HG03095 (cell line): Measurements from ENCODE around the gene FBXO4.
"Not testable (repeated sequence)": the region's sequence is repeated elsewhere in the genome, so short reads cannot be mapped to it uniquely, and the experiment has no call there.

Source experiments
- ATAC-seq: cut with Tn5 transposase; IDR thresholded peaks from one replicate; pipeline ENCODE4 v1.9.1; 2021; ENCODE audit warnings: moderate library complexity; ENCODE audit not compliant: unreplicated experiment

Gene FBXO4

GRCh38 chr5:41921166-41921565 lies 3.9 kb upstream of the FBXO4 start:
- no peak for ATAC-seq

- no peak for ATAC-seq
These were observed 3.2 kb upstream of the FBXO4 start for GRCh38 chr5:41921874-41922273.

GRCh38 chr5:41924526-41924871 lies 582 bp upstream of the FBXO4 start:
- no peak for ATAC-seq

- no peak for ATAC-seq
These were observed 472 bp downstream of the FBXO4 start for GRCh38 chr5:41925555-41925951.

GRCh38 chr5:41927604-41928003 lies 2.5 kb downstream of the FBXO4 start:
- no peak for ATAC-seq

GRCh38 chr5:41929035-41929434 lies 4.0 kb downstream of the FBXO4 start:
- no peak for ATAC-seq

- no peak for ATAC-seq
These were observed 7.7 kb downstream of the FBXO4 start for GRCh38 chr5:41932770-41933169.

GRCh38 chr5:41935544-41935943 lies 10.5 kb downstream of the FBXO4 start:
- no peak for ATAC-seq

- ATAC-seq = no peak
These were observed 15.6 kb downstream of the FBXO4 start for GRCh38 chr5:41940641-41941040.

GRCh38 chr5:41945332-41945955 lies 20.4 kb downstream of the FBXO4 start:
- ATAC-seq = not testable (repeated sequence)

- no peak for ATAC-seq
These were observed 26.1 kb downstream of the FBXO4 start for GRCh38 chr5:41951224-41951623.

GRCh38 chr5:41954286-41954685 lies 29.2 kb downstream of the FBXO4 start:
- no peak for ATAC-seq

GRCh38 chr5:41955432-41956024 lies 30.4 kb downstream of the FBXO4 start:
- no peak for ATAC-seq

- no peak for ATAC-seq
These were observed 31.9 kb downstream of the FBXO4 start for GRCh38 chr5:41956943-41957342.

GRCh38 chr5:41960481-41960880 lies 35.4 kb downstream of the FBXO4 start:
- ATAC-seq = no peak

- ATAC-seq = no peak
These were observed 36.7 kb downstream of the FBXO4 start for GRCh38 chr5:41961736-41962135.

GRCh38 chr5:41962491-41962890 lies 37.4 kb downstream of the FBXO4 start:
- no peak for ATAC-seq

- ATAC-seq = no peak
These were observed 41.5 kb downstream of the FBXO4 start for GRCh38 chr5:41966401-41967105.

GRCh38 chr5:41967401-41967800 lies 42.3 kb downstream of the FBXO4 start:
- ATAC-seq = no peak

- ATAC-seq = no peak
These were observed 43.2 kb downstream of the FBXO4 start for GRCh38 chr5:41968153-41968723.

GRCh38 chr5:41973087-41973486 lies 48.0 kb downstream of the FBXO4 start:
- ATAC-seq = no peak

GRCh38 chr5:41973887-41974286 lies 48.8 kb downstream of the FBXO4 start:
- no peak for ATAC-seq
